ENCODE measurements around the gene MGAT3.

DNA sequence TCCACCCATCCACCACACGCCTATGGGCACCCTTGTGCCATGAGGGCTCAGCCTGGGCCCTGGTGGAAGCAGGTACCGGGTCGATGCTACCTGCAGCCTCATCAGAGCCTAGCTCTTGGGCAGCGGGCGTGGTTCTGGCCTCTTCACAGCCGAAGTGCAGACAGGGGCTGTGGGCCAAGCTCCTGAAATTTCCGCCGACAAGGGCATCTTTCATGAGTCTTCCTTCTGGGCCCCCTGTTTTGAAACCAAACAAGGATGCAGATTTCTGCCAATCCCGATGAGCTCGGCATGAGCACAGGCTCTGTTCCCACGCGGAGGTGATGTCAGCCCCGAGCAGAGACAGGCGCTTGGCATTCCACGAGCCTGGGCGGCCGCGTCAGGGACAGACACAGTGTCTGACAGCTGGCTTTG, 22.6 kb upstream of the MGAT3 start:
- TF ChIP-seq, protein P1, sequence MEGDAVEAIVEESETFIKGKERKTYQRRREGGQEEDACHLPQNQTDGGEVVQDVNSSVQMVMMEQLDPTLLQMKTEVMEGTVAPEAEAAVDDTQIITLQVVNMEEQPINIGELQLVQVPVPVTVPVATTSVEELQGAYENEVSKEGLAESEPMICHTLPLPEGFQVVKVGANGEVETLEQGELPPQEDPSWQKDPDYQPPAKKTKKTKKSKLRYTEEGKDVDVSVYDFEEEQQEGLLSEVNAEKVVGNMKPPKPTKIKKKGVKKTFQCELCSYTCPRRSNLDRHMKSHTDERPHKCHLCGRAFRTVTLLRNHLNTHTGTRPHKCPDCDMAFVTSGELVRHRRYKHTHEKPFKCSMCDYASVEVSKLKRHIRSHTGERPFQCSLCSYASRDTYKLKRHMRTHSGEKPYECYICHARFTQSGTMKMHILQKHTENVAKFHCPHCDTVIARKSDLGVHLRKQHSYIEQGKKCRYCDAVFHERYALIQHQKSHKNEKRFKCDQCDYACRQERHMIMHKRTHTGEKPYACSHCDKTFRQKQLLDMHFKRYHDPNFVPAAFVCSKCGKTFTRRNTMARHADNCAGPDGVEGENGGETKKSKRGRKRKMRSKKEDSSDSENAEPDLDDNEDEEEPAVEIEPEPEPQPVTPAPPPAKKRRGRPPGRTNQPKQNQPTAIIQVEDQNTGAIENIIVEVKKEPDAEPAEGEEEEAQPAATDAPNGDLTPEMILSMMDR (IDR thresholded peaks at IDR 0.05; ENCODE audit: insufficient read depth, low read length, poor library complexity, severe bottlenecking), result no peak
- no peak for TF ChIP-seq EZH2phosphoT487 (conservative IDR thresholded peaks at IDR 0.05; ENCODE audit: low read length)

Measured in SU-DHL-6 (cell line).